Measurements from ENCODE around the gene PEX12. TPM values are rescaled to one million over a fixed set of nuclear protein-coding genes. Genes with fewer than 3 reads are reported as not detected.

Gene PEX12
- total RNA-seq, 1 donor from 2014 or later: 8.7 TPM

DNA sequence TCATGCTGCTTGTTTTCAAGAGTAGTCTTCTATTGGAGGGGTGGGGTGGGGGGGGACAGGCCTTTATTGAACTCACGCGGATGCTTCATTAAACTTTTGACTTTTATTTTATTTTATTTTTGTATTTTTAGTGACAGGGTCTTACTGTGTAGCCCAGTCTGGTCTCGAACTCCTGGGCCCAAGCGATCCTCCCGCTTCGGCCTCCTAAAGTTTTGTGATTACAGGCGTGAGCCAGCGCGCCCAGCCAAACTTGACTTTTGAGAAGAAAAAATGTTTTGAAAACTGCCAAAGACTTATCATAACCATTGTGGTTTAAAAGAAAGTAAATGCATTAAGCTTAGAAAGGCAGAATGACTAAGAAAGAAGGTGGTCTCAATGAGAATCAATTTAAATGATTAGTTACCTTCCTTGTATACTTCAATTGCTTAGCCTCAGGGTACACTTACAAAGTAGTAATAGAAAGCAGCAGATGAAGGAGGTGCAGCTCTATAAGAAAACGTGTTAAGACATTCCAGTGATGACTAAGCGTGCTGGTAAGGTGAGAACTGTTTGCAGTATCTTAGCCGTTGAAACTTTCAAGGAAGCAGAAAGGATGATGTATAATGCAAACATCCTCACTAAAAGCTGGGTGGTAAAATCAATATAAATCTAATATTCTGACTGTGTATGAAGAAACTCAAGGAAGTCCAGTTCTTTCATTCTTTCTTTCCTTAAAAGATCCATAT, 10.0 kb upstream of the PEX12 start:
- no peaks in the 10 kb centered on the region for H3K36me3 ChIP-seq
- no peak for DNase-seq
- H3K27me3 ChIP-seq (ENCODE audit: low read depth): no peaks in the 10 kb centered on the region
- intact Hi-C loops (cut with micrococcal nuclease): no loop called here
- peak overlapping the region; percentile 86 for H3K4me3 ChIP-seq
- peaks cover 60% of the 10 kb centered on the region for H3K4me1 ChIP-seq
- TF ChIP-seq, protein P1, sequence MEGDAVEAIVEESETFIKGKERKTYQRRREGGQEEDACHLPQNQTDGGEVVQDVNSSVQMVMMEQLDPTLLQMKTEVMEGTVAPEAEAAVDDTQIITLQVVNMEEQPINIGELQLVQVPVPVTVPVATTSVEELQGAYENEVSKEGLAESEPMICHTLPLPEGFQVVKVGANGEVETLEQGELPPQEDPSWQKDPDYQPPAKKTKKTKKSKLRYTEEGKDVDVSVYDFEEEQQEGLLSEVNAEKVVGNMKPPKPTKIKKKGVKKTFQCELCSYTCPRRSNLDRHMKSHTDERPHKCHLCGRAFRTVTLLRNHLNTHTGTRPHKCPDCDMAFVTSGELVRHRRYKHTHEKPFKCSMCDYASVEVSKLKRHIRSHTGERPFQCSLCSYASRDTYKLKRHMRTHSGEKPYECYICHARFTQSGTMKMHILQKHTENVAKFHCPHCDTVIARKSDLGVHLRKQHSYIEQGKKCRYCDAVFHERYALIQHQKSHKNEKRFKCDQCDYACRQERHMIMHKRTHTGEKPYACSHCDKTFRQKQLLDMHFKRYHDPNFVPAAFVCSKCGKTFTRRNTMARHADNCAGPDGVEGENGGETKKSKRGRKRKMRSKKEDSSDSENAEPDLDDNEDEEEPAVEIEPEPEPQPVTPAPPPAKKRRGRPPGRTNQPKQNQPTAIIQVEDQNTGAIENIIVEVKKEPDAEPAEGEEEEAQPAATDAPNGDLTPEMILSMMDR (IDR thresholded peaks at IDR 0.05; ENCODE audit: borderline replicate concordance): no peak
- no peak overlapping the region for H3K27ac ChIP-seq (replicated peaks)
- H3K9me3 ChIP-seq (replicated peaks): no peaks in the 10 kb centered on the region

DNA sequence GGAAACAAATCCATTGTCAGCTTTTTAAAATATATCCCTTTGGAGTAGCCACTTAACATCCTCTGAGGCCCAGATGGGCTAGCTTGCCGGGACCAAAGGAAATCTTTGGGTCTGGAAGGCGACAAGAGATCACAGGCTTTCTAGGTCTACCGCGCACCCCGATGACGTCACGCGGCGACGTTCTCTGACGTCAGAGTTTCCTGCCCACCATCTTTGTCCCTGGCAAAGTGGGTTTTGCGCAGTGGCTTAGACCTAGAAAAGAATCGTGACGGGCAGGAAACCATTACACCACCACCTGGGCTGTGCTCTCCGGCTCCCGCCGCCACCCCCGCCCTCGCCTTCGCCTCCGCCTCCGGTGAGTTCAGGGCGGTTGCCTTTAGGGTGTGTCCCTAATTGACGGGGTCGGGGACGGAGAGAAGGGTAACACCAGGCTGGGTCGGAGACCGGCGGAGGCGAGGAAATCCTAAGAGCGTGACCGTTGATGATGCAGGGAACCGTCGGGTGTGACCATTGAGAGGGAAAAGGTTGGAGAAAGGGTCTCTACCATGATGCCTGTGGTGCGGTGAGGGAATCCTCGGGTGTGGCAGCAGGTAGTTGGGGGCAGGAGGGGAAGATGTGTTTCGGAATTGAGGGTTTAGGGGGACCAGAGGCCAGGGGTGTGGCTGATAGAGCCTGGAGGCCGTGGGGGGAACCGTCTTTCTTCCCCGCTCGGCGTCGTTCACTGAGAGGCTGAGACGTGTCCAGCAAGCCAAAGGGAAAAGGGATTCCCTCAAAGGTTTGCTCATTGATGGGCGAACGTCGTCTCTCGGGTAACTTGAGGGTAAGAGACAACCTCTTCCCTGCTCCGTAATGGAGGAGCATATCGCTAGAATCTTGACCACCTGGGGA, 8.9 kb upstream of the PEX12 start, which contains the start of gene AP2B1:
Gene AP2B1, plus strand, starts transcription at position 249 of the 888 bp plus-strand sequence. CDS start 6,709 bp downstream, outside the sequence.
- peak; percentile 95 for DNase-seq
- peak within 1 kb of the TSS; percentile 91 for H3K27ac ChIP-seq (replicated peaks)
- no peaks in the 10 kb centered on the region for H3K36me3 ChIP-seq
- no peaks in the 10 kb centered on the region for H3K27me3 ChIP-seq (ENCODE audit: low read depth)
- TF ChIP-seq, protein P1 (IDR thresholded peaks at IDR 0.05; ENCODE audit: borderline replicate concordance): no peak
- intact Hi-C loops (cut with micrococcal nuclease): no loop called here
- peaks cover 51% of the 10 kb centered on the region for H3K4me1 ChIP-seq
- no peaks in the 10 kb centered on the region for H3K9me3 ChIP-seq (replicated peaks)
- peak within 1 kb of the TSS; percentile 86 for H3K4me3 ChIP-seq

DNA sequence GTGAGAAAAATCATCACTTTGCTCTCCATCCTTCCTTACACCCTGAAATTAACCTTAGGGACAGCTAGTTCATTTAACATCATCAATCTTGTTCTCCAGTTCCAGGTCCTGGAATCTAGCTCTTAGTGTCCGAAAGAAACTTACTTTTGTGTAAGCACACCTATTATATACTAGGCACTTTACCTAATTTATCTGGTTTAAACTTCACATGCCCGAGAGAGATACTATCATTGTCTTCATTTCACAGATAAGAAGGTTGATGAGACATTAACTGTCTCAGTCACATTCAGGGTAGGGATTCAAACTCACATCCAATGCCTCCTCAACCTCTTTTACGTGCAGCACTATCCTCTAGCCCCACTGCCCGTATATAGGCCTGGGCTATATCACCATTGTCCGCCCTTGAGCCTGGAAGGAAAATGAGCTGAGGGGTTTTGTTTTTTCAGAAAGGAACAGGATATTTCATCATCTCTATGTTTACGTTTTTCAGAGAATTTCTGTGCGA, 8.2 kb upstream of the PEX12 start:
- Histone ChIP-seq H3K36me3 (no peaks in the 10 kb centered on the region), H3K27me3 (ENCODE audit: low read depth) (no peaks in the 10 kb centered on the region), H3K9me3 (replicated peaks) (no peaks in the 10 kb centered on the region), H3K4me3 (peak overlapping the region; percentile 86), H3K4me1 (peaks cover 44% of the 10 kb centered on the region), H3K27ac (replicated peaks) (peak overlapping the region; percentile 91)
- intact Hi-C loops (cut with micrococcal nuclease): no loop called here
- TF ChIP-seq, protein P1 (IDR thresholded peaks at IDR 0.05; ENCODE audit: borderline replicate concordance): no peak
- no peak for DNase-seq

DNA sequence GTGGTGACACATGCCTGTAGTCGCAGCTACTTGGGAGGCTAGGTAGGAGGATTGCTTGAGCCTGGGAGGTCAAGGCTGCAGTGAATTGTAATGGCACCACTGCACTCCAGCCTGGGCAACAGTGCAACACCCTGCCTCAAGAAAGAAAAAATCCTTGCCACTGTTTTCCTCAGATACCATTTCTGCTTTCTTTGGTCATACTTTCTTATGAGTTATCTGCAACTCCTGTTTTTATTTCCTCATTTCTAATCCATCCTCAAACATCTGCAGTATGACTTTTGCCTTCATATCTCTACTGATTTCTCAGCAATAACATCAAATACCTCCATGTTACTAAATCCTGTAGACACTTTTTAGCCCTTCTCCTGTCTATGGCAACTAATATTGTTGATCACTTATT, 5.7 kb upstream of the PEX12 start:
- peaks cover 34% of the 10 kb centered on the region for H3K4me1 ChIP-seq
- no peaks in the 10 kb centered on the region for H3K9me3 ChIP-seq (replicated peaks)
- TF ChIP-seq, protein P1 (IDR thresholded peaks at IDR 0.05; ENCODE audit: borderline replicate concordance): no peak
- no peaks in the 10 kb centered on the region for H3K27me3 ChIP-seq (ENCODE audit: low read depth)
- H3K4me3 ChIP-seq: no peak overlapping the region
- DNase-seq: no peak
- intact Hi-C loops (cut with micrococcal nuclease): no loop called here
- no peak overlapping the region for H3K27ac ChIP-seq (replicated peaks)
- no peaks in the 10 kb centered on the region for H3K36me3 ChIP-seq

DNA sequence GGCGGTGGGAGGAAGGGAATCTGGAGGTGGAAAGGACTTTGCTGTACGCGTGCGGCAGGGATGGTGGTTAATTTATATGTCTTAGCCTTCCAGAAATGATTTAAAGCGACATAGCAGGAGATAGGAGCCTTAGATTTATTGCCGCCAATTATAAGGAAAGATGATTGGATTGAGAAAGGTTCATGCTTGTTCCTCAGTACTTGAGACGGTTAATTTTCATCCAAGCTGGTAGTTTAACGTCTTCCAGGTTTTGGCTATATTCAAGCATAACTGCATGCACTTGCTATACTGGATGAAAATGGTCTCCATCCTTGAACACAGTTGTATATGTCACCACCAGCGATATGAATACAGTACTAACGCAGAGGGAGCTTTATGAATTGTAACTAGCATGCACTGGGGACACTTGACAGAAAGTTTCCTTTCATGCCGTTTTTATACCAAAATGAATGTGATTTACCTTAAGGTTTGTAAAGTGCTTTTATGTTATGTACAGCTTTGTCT, 610 bp upstream of the PEX12 start:
- H3K4me1 ChIP-seq: peaks cover 32% of the 10 kb centered on the region
- peaks cover 29% of the 10 kb centered on the region for H3K36me3 ChIP-seq
- H3K27ac ChIP-seq (replicated peaks): peak overlapping the region; percentile 95
- TF ChIP-seq, protein P1 (IDR thresholded peaks at IDR 0.05; ENCODE audit: borderline replicate concordance): no peak
- no peak for DNase-seq
- H3K4me3 ChIP-seq: peak overlapping the region; percentile 78
- no peaks in the 10 kb centered on the region for H3K27me3 ChIP-seq (ENCODE audit: low read depth)
- no peaks in the 10 kb centered on the region for H3K9me3 ChIP-seq (replicated peaks)
- intact Hi-C loops (cut with micrococcal nuclease): no loop called here
